ENCODE results near the gene EVL.
"Not testable (repeated sequence)": the region's sequence is repeated elsewhere in the genome, so short reads cannot be mapped to it uniquely, and the experiment has no call there.

The EVL gene

GRCh38 chr14:100038065-100038464 is 27.2 kb upstream of the EVL start:
- no peak for DNase-seq

DNA sequence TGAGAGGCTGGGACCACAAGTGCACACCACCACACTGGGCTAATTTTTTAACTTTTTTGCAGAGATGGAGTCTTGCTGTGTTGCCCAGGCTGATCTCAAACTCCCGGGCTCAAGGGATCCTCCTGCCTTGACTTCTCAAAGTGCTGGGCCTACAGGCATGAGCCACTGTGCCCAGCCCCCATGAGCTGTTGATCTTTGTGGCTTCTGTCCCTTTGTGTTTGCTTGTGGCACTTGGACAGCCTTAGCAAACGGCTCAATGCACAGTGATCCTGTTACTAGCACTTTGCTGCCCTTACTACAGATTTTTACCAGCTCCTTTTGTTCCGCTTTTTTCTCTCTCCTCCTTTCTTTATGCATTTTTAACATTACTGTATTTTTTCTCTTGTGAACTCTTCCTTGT is 25.3 kb upstream of the EVL start:
- no peak for DNase-seq

DNA sequence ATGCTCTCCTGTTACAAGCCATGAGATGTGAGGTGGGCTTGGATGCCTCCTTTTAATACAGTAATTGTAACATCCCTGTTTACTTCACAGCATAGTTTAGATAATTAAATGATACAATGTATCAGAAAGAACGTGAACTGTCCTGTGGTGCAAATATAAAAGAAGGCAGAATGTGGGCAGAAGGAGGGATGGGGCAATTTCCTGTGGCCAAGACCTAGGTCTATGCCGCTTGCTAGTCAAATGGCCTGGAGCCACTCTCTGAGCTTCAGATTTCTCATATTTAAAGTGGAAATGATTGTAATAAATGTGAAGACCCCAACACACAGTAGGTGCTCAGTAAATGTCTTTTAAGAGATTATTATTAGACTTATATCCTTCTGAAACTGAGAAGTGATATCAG is 24.0 kb upstream of the EVL start:
- DNase-seq, result no peak

- no peak for DNase-seq
Measured at GRCh38 chr14:100042286-100042685, 22.9 kb upstream of the EVL start.

GRCh38 chr14:100045642-100046344 is 19.4 kb upstream of the EVL start:
- DNase-seq, result peak; percentile 97

DNA sequence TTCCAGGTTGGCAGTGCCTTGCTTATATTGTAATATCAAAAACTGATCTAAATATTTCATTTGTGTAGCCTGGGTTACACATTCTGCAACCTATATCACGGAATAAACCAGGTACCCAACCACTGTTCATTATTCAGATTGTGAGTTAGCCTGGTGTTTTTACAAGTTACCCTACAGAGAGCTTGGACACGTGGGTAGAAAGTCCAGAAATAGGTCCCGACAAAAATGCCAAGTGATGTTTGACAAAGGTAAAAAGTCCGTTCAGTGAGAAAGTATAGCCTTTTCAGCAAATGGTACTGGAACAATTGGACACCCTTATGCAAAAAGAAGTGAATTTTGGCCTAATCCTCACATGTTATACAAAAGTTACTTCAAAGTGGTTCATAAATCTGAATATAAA is 17.6 kb upstream of the EVL start:
- DNase-seq, result no peak

DNA sequence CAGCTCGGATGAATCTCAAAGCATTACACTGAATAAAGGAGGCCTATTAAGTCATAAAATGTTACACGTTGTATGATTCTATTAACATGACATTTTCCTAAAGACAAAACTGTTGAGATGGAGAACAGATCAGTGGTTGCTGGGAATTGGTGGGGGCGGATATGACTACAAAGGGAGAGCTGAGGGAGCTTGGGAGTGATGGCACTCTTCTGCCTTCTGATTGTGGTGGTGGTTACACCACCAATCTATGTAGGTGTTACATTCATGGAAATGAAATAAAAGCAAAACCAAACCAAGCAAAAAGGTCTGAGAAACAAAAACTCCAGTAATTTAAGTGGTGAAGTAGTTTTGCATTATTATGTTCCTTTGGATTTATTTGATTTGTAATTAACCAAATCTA is 16.4 kb upstream of the EVL start:
- no peak for DNase-seq

DNA sequence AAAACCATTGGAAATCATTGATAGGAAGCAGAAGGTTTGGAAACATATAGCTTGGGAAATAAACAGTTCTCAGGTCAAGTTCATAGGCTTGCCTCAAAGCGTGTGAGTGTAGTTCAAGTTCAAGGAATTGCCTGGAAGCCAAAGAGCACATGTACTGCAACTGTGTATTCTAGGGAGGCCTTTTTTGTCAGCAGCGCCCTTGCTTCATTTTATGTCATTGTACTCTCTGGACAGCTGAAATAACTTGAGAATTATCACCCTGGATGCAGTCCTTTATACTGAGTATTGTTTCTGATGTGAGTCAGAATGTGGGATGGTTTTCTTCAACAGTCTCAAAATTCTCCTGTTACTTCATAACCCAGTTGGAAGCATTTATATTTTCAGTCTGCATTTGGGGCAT is 16.0 kb upstream of the EVL start:
- DNase-seq, result no peak

DNA sequence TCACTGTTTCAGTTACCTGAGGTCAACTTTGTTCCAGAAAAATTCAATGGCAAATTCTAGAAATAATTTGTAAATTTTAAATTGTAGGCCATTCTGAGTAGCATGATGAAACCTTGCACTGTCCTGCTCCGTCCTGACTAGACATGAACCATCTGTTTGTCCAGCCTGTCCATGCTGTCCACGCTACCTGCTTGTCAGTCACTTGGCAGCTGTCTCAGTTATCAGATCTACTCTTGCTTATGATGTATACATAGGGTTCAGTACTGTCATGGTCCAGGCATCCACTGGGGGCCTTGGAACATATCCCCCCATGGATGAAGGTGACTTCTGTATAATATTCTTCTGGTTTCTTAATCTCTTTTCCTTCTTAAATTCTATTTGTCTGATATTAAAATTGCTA is 14.1 kb upstream of the EVL start:
- DNase-seq, result no peak

- no peak for DNase-seq
Measured at GRCh38 chr14:100051543-100051942, 13.7 kb upstream of the EVL start.

- DNase-seq, result no peak
Measured at GRCh38 chr14:100052819-100053218, 12.4 kb upstream of the EVL start.

GRCh38 chr14:100054316-100055075 is 10.7 kb upstream of the EVL start:
- DNase-seq, result no peak

DNA sequence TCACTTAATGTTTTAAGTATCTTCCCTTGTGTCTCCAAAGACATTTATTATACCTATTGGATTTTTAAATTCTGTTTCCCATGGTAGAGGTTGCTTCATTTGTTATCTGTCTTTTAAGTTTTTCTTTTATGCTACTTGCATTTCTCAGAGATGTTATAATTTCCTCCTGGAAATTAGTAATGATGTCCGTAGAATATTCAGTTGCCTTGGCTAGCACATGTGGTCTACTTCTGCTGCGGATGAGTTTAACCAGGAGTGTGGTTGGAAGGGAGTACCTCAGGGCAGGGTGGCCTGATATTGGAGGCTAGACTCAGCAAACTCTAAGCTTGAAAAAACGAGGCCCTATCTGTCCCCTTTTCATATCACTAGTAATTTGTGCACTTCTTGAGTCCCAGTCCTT is 8.8 kb upstream of the EVL start:
- no peak for DNase-seq

DNA sequence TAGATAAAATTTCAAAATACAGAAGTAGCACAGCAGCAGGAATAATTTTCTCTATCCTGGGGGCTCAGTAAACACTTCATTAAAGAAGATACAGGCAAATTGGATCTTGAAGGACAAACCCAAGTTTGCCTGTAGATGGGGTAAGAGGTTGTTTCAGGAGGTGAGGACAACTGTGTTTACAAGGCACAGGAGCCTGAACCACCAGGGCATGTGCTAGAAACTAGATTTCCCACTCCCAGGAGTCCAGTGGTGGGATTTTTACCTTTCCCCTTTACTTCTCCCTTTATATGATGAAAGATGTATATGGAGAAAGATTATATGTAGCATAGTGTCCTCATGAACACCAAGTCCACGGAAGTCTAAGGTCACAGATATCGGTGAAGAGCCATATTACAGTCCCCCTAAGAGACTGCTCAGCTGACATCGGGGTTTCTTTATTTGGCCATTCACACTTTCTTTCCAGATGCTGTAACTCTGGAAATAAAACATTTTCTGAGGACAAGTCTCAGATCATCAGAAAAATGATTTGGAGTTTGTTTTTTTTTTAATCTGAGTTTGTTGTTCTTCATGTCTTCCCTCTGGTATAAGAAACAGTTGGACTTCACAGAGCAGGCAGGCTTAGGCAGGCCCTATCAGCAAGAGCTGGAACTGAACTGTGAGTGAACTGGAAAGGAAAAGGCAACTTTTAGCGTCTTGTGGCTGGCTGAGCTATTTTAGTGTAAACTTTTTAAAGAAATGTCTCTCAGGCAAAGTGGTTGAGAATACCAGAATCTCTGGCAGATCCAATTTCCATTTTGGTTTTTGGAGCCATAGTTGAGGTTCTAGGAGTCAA is 8.0 kb upstream of the EVL start:
- no peak for DNase-seq

DNA sequence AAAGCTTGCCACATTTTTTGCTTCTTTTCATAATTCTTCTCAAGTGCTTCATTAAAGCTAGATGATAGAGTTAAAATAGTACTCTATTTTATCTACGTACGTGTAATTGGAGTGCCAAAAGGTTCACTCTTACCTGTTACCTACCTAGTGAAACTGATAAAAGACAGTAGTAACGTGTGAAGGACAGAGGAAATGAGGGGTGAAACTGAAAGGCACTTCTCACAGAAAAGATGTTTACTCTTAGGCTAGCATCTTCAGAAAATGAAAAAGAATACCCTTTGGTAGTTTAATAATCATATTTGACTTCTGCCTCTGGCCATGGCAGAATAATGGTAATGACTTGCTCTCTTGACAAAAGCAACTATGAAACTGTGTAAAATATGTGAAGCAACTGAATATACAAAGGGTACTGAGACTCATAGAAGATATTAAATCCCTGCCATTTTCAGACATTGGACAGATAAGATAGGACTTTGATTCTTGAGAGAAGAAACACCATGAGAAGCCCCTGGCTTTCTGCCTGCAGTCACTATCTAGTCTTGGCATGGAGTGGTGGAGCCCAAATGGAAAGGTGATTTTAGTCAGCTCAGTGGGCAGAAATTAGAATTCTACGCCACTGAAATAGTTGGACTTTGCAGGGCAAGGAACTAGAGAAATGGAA is 6.3 kb upstream of the EVL start:
- no peak for DNase-seq

GRCh38 chr14:100059438-100059781 is 5.8 kb upstream of the EVL start:
- no peak for DNase-seq

DNA sequence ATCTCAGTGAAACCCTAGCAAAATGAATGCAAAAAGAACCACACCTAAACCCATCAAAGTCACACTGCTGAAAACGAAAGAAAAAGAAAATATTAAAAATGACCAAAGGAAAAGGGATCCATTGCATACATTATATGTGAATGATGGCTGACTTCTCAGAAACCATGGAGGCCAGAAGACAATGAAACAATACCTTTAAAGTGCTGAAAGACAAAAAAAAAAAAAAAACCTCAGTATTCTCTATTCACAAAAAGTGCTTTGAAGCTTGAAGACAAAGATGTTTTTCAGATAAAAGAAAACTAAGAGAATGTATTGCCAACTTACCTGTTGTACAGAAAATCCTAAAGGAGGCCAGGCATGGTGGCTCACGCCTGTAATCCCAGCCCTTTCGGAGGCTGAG is 4.5 kb upstream of the EVL start:
- DNase-seq, result no peak

GRCh38 chr14:100062590-100062989 is 2.6 kb upstream of the EVL start:
- no peak for DNase-seq

DNA sequence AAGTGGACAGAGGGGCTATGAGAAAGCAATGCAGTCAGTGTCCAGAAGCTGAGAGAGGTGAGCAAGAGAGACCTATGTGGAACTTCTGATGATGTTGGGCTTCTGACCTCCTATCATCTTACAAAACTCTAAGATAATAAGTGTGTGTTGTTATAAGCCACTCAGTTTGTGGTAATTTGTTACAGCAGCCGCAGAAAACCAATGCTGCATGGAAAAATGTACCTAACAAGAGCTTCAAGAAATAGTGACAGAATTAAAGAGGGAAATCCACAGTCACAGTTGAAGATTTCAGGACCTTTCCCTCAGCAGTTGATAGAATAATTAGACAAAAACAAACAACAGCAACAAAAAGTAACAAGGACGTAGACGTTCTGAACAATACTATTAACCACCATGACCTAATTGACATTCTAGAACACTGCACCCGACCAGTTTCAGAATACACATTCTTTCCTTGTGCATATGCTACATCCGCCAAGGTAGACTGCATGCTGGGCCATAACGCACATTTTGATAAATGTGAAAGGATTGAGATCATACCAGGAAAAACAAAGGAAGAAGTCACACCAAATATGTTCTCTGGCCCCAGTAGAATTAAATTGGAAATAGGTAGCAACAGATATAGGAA is 1.8 kb upstream of the EVL start:
- DNase-seq, result no peak

DNA sequence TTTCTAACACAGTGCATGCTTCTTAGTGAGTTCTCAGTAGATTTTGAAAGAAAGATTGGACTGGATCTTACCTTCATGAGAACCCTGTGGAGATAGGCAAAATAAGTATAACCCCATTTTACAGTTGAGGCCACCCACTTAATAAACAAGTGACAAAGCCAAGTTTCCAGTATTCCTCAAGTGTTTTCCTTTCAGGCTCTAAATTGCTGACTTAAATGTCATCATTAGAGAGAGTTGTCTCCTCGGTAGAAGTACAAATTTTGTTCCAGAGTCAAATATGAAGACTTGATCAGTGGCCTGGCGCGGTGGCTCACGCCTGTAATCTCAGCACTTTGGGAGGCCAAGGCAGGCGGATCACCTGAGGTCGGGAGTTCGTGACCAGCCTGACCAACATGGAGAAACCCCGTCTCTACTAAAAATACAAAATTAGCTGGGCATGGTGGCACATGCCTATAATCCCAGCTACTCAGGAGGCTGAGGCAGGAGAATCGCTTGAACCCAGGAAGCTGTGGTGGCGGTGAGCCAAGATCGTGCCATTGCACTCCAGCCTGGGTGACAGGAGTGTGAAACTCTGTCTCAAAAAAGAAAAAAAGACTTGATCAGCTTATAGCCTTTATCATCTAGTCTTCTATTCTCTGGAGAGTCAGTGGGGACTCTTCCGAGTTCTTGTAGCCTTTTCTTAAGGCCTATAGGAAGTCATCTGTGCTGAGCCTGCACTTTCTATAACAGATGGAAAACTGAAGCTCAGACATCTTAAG is 708 bp upstream of the EVL start:
- not testable (repeated sequence) for DNase-seq

DNA sequence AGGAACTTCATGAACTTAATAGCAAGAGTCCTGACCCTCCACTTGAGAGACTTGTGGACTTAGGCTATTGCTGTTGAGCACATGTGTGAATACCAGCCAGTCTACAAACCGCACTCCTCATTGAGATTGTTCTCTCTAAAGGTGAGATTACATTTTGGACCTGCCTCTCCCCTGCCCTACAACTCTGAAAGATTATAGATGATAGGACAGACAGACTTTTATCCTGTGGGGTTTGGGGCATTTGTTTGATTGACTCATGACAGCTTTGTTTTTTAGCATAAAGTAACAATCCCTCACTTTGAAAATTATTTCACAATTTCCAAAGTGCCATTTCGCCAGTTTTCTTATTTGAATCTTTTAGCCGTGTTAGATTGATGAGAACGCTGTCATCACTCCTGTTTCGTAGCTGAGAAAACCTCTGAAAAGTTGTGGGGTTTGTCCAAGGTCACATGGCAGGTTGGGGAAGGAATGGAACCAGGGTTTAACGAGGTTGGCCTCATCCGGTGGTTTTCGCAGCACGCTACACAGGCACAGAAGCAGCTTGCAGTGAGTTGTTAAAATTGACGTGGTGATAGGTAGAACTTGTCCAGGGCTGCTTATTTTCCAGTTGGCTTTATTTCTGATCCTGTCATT is 836 bp downstream of the EVL start:
- no peak for DNase-seq

DNA sequence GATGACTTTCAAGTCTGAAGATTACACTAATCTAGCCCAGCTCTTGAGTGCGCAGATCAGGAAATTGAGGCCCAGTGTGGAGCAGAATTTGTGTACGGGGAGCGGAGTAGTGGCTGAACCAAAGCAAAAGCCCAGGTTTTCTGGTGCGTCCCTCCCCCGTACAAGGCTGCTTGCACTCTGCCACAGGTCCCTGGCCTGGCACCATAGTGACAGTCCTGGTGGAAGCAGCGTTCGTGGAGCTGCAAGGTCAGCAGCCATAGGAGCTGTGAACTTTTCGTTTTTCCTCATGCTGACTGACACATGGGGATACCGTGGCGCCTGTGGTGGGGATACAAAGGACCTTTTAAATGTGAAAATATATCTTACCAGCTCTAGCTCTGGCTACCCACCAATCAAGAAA is 1.7 kb downstream of the EVL start:
- DNase-seq, result no peak

Data from eye (tissue), 1 donor.